SK-N-SH treated with all-trans-retinoic acid at 6 μM for 48 hours (cell line): ENCODE measurements around the gene SMAD9.

ENCODE experiments used
- ARNTL ChIP-seq: fragments of 450-650 bp; formaldehyde crosslinking; IDR thresholded peaks from 2 replicates; pipeline ENCODE4 v1.5.0; 2020; ENCODE audit warnings: low read depth, mild to moderate bottlenecking, moderate library complexity, borderline replicate concordance
- ESRRG ChIP-seq: fragments of 250-450 bp; sonication (Bioruptor Pico); IDR thresholded peaks from 2 replicates; pipeline ENCODE4 v1.6.1; 2021; ENCODE audit warnings: mild to moderate bottlenecking
- OSR1 ChIP-seq: fragments of 250-450 bp; sonication (Bioruptor Pico); IDR thresholded peaks from 2 replicates; pipeline ENCODE4 v1.8.0; 2022; ENCODE audit warnings: moderate library complexity, mild to moderate bottlenecking, inconsistent platforms
- PATZ1 ChIP-seq: fragments of 250-450 bp; sonication (Bioruptor Pico); IDR thresholded peaks from 2 replicates; pipeline ENCODE4 v1.8.0; 2020; ENCODE audit warnings: mild to moderate bottlenecking, moderate library complexity, borderline replicate concordance
- RARB ChIP-seq: fragments of 250-450 bp; sonication (Bioruptor Pico); IDR thresholded peaks from 2 replicates; pipeline ENCODE4 v1.8.0; 2021; ENCODE audit warnings: mild to moderate bottlenecking, moderate library complexity
- TOX ChIP-seq: fragments of 250-450 bp; sonication (Bioruptor Pico); IDR thresholded peaks from 2 replicates; pipeline ENCODE4 v1.8.0; 2021; ENCODE audit warnings: mild to moderate bottlenecking, moderate library complexity, borderline replicate concordance
- ZNF8 ChIP-seq: fragments of 450-650 bp; formaldehyde crosslinking; IDR thresholded peaks from 2 replicates; pipeline ENCODE4 v1.5.0; 2020; ENCODE audit warnings: mild to moderate bottlenecking, moderate library complexity

DNA sequence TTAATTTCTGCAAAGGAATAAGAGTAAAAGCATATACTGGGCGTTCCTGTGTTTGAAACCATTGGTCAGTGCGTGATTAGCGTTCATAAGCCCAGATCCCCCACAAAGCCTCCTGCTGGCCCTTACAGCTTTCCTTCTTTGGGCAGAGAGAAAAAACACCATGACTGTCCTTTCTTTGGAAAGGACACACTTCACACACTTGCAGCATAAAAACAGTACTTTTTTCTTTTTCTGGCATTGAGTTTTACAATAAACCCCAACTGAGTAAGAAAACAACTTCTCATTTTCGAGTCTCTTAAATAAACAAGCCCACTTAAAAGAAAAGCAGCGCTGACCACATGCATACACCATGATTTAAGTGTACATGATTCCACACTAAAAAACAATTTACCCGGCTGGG, 35.8 kb downstream of the SMAD9 start:
- TF ChIP-seq PATZ1 (CRISPR knock-in tag) (no peak), RARB (CRISPR knock-in tag) (no peak), ESRRG (no peak), TOX (CRISPR knock-in tag) (no peak), ARNTL (CRISPR knock-in tag) (no peak), ZNF8 (no peak), OSR1 (no peak)
